ENCODE results near the gene SPECC1. TPM values are rescaled to one million over a fixed set of nuclear protein-coding genes. Genes with fewer than 3 reads are reported as not detected.
"Not testable (repeated sequence)": the region's sequence is repeated elsewhere in the genome, so short reads cannot be mapped to it uniquely, and the experiment has no call there.

The SPECC1 gene
- polyA plus RNA-seq, 3 donors, result 5.0 to 11.5 (median 8.2) TPM

DNA sequence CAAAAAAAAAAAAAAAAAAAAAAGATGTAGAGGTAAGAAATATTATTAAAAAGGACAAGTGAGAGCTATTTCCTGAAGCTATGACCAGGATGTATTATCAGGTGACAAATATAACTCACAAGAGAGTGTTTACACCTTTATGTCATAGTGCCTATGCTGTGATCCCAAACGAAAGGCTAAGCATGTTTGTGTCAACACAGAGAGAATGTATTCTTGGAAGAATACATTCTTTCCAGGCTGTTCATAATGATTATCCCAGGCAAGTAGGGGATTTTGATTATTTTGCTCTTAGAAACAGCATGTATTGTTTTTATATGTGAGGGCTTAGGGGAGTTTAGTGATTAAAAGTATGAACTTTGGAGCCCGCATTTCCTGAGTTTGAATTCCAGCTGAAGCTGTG lies 175.0 kb downstream of the SPECC1 start:
- H3K27ac ChIP-seq (ENCODE audit: low read depth, low read length), result no peak overlapping the region
- 75 to 83% (median 78%) methylated on average over 2 of the region's 2 CpGs for WGBS, 3 donors

DNA sequence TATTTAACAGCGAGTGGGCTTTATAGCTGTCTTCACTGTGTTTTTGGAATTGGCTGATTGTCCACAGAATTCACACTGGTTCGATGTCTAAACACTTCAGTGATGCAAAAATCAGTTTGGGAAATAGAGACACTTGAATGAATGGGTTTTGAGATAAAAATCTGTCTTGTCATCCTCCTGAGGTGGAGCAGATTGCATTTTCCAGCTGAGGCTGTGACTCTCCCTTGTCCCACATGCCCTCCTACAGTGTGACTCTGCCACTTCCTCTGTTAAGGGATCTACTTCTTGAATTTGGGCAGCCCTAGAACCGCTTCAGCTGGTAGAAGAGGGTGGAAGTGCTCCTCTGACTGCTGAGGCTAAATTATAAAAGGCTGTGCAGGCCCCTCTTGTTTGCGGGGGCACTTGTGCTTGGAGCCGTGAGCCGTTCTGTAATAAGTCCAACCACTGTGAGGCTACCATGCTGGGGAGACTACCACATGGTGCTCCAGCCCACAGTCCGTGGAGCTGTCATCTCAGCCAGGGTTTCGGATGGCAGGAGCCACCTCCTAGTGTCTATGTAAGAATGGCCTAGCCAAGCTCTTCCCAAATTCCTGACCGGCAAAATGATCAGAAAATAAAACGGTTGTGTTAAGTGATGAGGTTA lies 175.9 kb downstream of the SPECC1 start:
- WGBS, 3 donors, result 81 to 93% (median 85%) methylated on average over 10 of the region's 10 CpGs
- H3K27ac ChIP-seq (ENCODE audit: low read depth, low read length), result no peak overlapping the region

DNA sequence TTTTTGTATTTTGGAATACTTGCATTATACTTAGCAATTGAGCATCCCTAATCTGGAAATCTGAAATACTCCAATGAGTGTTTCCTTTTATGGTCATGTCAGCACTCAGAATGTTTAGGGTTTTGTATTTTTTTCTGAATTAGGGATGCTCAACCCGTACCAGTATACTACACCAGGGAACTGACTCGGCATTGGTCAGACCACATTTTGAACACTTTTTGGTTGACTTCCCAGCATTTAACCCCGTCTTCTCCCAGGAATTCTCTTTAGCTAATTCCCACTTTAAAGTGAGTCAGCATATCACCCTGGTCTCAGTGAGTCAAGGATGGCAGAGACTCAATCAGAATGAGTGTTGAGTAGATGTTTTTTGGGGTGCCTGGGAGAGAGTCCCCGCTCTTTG lies 177.9 kb downstream of the SPECC1 start:
- H3K27ac ChIP-seq (ENCODE audit: low read depth, low read length), result no peak overlapping the region
- WGBS, 3 donors, result 72 to 79% (median 73%) methylated on average over 4 of the region's 4 CpGs

DNA sequence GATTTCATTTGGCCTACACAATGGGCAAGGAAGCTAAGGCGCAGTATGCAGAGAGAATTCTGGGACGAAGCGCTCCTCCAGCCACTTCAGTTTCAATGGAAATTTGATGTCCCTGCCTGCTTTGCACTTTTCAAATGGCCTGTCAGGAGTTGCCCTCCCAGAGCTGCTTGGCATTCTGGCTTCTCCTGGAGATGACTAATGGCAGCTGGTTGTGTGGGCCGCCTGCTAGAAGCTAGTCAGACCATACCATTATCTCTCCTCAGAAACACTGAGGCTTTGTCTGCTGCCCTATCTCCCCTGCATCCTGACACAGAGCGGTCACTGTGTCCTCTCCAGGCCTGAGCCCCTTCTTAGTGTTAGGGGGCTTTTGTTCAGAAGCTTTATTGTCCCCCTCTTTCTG lies 180.1 kb downstream of the SPECC1 start:
- no peak overlapping the region for H3K27ac ChIP-seq (ENCODE audit: low read depth, low read length)
- WGBS, 3 donors, result 92 to 95% (median 92%) methylated on average over 5 of the region's 5 CpGs

DNA sequence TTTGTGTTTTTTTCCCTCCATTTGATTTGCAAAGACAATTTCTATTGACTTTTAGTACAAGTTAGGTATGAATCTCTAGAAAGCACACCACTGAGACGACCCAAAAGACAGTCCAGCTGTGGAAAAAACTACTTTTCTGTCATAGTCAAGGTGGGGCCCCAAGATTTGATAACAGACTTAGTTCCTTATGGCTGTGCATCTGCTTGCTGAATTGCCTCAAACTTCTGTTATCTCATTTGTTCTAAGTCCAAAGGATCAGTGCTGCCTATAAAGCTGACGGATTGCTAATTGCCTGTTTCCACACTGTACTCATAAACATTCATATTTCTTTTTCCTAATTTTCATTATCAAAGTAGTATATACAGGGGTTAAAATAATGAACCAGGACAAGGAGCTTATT lies 180.8 kb downstream of the SPECC1 start:
- WGBS, 3 donors, result 77 to 79% (median 78%) methylated on average over 2 of the region's 2 CpGs
- no peak overlapping the region for H3K27ac ChIP-seq (ENCODE audit: low read depth, low read length)

DNA sequence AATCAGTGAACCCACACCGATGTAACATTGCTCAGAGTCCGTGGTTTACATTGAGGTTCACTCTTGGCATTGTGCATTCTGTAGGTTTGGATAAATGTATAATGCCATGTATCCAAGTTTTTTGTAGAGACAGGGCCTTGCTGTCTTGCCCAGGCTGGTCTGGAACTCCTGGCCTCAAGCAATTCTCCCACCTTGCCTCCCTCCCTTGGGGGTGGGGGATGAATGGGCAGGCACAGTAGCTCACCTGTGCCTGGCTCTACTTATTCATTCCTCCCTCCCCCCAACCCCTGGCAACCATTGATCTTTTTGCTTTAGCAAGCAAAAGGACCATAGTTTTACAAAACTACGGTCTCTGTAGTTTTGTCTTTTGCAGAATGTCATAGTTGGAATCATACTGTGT lies 181.4 kb downstream of the SPECC1 start:
- WGBS, 3 donors, result 85 to 94% (median 90%) methylated on average over 3 of the region's 3 CpGs
- H3K27ac ChIP-seq (ENCODE audit: low read depth, low read length), result no peak overlapping the region

DNA sequence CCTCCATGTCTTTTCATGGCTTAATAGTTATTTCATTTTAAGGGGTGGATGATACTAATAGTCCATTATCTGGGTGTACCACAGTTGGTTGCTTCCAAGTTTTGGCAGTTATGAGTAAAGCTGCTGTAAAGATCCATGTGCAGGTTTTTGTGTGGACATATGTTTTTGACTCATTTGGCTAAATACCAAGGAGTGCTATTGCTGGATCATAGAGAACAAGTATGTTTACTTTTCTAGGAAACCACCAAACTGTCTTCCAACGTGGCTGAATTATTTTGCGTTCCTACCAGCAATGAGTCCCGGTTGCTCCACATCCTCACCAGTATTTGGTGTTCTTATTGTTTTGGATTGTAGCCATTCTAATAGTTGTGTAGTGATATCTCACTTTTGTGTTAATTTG lies 181.9 kb downstream of the SPECC1 start:
- H3K27ac ChIP-seq (ENCODE audit: low read depth, low read length), result no peak overlapping the region
- WGBS, 3 donors, result 67 to 78% (median 71%) methylated on average over 3 of the region's 3 CpGs

DNA sequence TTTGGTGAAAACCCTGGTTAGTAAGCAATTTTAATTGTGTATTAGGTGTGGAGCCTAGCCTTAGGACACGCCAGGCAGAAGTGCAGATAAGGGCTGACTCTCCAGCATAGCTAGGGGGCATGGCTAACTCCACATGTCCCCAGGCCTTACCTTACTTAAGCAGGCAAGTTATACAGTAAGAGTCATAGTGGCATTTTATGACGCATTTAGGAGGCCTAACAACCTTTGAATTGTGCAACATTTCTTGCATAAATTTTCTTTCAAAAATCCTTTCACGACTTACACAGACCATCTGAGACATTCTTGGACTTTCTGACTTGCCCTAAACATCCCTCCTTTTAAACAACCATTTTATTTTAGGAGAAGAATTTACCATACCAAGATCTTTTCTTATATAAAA lies 187.1 kb downstream of the SPECC1 start:
- 91 to 95% (median 92%) methylated on average over 3 of the region's 3 CpGs for WGBS, 3 donors
- H3K27ac ChIP-seq (ENCODE audit: low read depth, low read length), result not testable (repeated sequence)

DNA sequence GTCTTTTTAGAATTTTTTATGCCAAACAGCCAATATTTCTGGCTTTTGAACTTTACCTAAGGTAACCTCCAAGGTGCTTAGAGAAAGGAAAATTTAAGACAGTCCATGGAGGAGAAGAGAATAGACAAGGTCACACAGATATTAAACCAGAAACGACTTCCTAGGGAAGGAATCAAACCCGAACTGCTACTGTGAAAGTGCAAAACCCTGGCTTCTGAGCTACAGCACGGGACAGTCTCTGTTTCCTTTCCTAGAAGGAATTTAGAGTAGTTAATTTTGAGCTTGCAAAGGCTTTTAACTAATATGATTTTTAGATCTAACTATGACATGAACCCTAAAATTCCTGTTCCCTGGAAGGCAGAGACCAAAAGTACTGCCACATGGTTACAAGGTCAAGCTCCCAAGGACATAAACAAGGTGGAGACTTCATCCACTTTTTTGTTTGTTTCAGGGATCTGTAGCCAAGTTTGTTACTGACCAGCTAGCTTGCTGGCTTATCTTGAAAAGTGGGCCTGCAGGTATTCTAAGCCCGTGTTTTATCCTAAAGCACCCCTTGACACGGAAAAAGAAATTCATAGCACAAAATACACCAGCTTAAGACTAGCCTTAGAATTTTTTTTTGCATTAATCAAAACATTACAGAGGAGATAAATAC lies 188.2 kb downstream of the SPECC1 start:
- H3K27ac ChIP-seq (ENCODE audit: low read depth, low read length), result no peak overlapping the region
- WGBS, 3 donors, result 33 to 89% (median 83%) methylated on average over 5 of the region's 5 CpGs

DNA sequence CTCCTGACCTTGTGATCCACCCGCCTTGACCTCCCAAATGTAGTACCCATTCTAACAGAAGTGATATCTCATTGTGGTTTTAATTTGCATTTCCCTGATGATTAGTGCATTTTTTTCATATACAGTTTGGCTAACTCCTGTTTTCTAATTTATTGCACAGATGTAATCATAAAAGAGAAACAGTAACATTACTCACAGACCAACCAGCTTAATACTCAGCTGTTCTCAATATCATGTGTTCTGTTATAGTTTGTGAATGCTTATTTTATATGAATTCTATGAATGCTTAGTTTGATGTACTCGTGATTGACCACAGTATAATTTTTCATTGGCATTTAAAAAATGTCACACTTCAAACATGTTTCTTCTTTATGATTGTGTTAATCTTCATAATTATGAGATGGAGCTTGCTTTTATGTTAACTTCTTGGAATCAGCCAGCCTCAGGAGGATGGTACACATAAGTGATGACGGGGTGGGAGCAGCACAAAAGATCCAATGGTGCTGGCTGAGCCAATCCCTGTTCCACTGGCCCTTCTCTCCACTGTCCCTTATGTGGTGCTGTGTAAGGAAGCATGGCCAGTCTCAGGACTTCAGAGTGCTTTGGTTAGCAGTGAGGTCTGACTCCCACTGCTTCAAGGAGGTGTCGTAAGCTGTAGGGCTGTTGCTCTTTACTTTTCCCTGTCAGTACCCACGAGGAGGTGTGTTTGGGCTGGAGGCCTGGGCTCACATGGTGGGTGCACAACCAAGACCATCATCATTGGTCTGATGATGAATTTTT lies 191.0 kb downstream of the SPECC1 start:
- WGBS, 3 donors, result 87 to 92% (median 91%) methylated on average over 5 of the region's 5 CpGs
- no peak overlapping the region for H3K27ac ChIP-seq (ENCODE audit: low read depth, low read length)

DNA sequence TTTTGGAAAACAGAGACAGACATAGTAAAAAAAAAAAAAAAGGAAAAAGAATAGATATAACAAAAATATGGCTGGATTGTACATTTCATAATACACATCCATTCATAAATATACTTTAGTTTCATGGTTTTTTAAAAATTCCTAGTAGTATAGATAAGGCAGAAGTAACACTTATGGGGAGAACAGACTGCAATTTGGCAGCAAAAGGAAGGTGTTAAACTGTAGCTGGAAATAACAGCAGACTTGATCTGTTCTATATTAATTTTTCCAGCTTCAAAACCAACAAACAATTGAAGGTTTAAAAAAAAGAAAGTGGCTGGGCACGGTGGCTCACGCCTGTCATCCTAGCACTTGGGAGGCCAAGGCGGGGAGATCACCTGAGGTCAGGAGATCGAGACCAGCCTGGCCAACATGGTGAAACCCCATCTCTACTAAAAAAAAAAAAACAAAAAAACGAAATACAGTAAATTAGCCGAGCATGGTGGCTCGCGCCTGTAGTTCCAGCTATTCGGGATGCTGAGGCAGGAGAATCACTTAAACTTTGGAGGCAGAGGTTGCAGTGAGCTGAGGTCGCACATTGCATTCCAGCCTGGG lies 191.8 kb downstream of the SPECC1 start:
- no peak overlapping the region for H3K27ac ChIP-seq (ENCODE audit: low read depth, low read length)
- WGBS, 3 donors, result 91 to 94% (median 93%) methylated on average over 10 of the region's 10 CpGs

DNA sequence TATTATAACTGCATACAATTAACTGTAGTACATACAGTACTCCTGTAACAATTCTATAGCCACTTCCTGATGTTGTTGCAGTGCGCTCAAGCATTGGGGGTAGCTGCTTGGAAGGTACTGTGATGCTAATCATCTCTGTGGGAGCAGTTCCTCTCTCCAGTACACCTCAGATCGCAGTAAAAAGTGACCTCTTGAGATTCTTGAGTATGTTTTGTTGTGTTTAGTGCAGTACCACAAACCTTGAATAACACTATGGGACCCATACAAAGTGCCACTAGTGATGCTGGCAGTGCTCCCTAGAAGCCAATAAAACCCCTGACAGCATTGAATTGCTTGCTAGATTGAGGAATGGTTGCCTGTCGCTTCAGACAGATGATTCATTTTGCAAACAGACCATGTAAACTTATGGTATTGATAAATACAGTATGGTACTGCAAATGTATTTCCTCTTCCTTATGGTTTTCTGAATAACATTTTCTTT lies 193.0 kb downstream of the SPECC1 start:
- no peak overlapping the region for H3K27ac ChIP-seq (ENCODE audit: low read depth, low read length)
- whole genome bisulfite sequencing, 3 donors, result 80 to 83% (median 83%) methylated on average over 3 of the region's 3 CpGs

DNA sequence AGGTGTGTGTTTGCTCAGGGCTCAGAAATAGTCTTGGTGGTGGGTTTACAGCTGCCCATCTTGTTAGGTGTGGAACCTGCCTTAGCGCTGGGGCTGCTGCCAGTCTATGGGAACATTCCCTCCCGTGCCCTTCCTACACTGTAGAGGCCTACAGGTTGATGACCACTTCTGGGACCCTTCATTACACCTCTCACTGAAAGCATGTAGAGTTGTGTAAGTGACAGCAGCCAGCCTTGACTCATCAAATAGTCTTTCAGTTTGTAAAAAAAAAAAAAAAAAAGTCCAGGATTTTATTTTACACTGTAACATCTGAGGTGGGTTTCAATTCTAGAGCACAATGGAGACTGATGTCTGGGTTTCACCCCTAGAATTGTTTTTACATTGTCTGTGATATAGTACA lies 193.9 kb downstream of the SPECC1 start:
- no peak overlapping the region for H3K27ac ChIP-seq (ENCODE audit: low read depth, low read length)
- WGBS, 3 donors, result 90 to 98% (median 94%) methylated on average over 2 of the region's 2 CpGs

DNA sequence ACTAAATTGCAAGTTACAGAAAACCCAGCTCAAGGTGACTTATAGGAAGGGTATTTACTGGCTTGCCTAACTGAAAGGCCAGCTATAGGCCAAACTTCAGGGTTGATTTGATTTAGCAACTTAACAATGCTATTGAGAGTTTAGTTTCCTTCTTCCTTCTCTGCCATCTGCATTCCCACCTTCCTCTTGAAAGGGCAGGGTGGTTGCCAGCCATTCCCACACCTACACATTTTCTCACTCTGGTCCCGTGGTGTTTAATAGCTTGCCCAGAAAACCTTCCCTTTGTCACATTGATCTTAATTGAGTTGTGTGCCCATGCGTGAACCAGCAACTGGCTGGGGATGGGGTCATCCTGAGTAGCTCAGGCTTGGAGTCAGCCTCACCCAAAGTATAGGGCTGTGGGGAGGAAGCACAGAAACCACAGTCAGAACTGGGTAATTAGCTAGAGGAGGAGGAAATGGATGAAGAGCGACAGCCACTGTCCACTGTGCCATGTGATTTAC lies 194.7 kb downstream of the SPECC1 start:
- WGBS, 3 donors, result 78 to 88% (median 79%) methylated on average over 3 of the region's 3 CpGs
- no peak overlapping the region for H3K27ac ChIP-seq (ENCODE audit: low read depth, low read length)

DNA sequence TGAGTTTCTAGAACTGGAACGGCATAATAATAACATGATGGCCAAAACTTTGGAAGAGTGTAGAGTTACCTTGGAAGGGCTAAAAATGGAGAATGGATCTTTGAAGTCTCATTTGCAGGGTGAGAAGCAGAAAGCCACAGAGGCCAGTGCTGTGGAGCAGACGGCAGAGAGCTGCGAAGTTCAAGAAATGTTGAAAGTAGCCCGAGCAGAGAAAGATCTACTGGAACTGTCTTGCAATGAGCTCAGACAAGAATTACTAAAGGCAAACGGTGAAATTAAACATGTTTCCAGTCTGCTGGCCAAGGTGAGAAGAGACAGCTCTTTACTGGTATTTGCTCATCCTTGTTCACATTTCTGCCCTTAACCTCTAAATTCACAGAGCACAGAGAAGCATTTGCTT lies 196.4 kb downstream of the SPECC1 start:
- no peak overlapping the region for H3K27ac ChIP-seq (ENCODE audit: low read depth, low read length)
- 80 to 84% (median 80%) methylated on average over 5 of the region's 5 CpGs for WGBS, 3 donors

DNA sequence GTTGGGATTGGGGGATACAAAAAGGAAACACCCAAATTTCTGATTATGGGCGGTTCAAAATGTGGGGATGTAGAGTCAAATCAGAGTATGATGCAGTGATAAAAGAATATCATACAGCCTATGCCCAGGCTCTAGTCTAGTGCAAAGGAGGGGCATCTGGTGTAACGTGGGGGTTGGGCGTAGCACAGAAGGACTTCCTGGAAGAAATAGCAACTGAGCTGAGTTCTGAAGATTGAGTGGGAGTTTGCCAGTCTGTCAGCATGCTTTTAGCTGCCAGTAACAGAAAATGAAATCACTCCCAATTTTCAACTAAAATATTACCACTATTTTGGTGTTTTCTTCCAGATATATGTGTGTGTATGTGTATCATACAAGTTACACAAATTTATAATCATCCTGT lies 196.9 kb downstream of the SPECC1 start:
- 75 to 86% (median 80%) methylated on average over 3 of the region's 3 CpGs for WGBS, 3 donors
- no peak overlapping the region for H3K27ac ChIP-seq (ENCODE audit: low read depth, low read length)

DNA sequence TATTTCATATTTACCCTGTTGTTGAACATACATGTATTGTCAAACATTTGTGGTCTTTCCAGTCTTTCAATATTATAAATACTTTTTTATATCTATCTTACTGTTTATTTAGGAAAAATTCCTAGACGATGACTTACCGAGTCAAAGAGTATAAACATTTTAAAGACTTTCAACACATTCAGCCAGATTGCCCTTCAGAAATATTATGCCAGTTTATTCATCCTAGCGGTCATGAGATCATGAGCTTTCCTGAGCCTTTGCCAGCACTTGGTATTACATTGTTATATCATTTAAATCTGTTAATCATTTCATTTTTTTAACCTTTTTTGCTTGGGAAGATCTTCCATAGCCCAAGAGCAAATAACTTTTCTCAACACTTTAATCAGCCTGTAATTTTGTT lies 197.4 kb downstream of the SPECC1 start:
- 34 to 72% (median 68%) methylated on average over 3 of the region's 3 CpGs for WGBS, 3 donors

DNA sequence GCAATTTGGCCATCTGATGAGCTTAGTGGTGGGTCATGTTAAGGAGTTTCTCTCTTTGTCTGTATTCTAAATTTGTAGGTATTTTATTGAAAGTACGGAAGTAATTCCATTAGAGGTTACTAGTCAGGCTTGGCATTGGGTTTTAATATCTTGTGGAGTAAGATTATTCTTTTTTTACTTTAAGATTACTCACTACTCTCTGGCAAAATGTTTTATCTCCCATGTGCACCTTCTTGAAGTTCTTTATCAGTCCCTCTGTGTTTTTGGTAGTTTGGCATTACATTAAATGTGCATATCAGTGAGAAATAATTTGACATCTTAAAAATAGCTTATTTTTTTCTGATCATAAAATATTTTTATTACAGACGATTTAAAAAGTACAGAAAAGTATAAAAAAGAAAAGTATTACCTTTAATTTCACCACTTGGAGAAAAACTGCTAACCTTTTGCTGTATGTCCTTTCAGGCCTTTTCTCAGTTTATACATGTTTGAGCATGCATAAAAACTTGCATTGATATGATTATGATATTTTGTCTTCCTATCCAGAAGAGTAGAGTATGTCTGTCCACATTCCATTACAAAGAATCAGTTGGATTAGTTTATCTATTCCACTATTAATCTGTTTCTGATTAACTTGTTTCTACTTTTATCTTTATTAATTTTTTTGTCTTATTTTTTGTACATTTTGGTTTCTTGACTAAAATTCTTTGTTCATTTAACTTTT lies 198.3 kb downstream of the SPECC1 start:
- WGBS, 3 donors, result 76 to 85% (median 85%) methylated on average over 2 of the region's 2 CpGs
- no peak overlapping the region for H3K27ac ChIP-seq (ENCODE audit: low read depth, low read length)

More for the DNA sequence above, 197.4 kb downstream of the SPECC1 start:
- H3K27ac ChIP-seq (ENCODE audit: low read depth, low read length), result no peak overlapping the region

Data from adipose tissue (tissue), 3 donors.